ENCODE measurements around the gene KIF26A.

KIF26A gene

DNA sequence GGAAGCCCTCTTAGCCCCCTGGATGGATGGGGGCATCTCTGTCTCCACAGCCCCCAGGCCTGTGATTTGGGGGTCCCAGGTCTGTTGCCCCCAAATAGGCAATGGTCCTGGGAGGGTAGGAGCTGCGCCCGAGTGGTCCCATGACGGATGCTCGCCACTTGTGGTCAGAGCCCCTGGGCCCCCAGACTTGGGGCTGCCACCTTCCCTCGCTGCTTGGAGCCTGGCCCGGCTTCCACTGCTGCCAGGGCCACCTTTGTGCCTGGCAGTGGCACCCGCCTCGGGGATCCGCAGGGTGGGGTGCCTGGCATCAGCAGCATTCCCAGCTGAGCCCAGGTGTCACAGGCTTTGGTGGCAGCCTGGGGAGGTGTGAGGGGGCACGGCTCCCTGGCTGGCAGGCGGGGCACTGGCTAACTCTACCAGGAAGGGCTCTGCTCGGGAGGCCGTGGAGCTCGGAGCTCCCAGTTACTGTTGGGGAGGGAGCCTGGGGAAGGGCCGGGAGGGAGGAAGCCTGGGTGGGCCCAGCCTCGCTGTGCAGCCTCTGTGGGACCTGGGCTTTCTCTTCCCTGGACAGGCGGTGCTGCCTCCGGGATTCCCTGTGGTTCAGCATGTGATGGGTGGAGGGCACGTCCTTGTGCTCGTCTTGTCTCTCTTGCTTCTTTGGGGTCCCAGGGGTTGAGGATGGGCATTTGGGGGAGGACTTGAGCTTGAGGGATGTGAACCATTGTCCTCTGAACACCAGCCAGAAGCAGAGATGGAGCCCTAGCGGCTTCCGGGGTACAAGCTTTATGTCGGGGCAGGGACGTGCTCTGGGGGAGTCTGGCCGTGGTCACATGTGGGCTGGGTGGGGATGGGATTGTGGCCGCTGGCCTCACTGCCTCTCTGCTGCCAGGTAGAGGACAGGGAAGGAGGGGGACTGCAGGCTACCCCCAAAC lies 5.4 kb downstream of the KIF26A start:
- DNase-seq (ENCODE audit: insufficient read length, low spot score) (no peak), FAIRE-seq (no peak)
- TF ChIP-seq POLR2A (IDR thresholded peaks at IDR 0.05; ENCODE audit: low read depth, low read length): no peak

GRCh38 chr14:104144453-104144790 lies 6.0 kb downstream of the KIF26A start:
- no peak for TF ChIP-seq POLR2A (IDR thresholded peaks at IDR 0.05; ENCODE audit: low read depth, low read length)
- no peak for DNase-seq (ENCODE audit: insufficient read length, low spot score)
- FAIRE-seq: no peak

DNA sequence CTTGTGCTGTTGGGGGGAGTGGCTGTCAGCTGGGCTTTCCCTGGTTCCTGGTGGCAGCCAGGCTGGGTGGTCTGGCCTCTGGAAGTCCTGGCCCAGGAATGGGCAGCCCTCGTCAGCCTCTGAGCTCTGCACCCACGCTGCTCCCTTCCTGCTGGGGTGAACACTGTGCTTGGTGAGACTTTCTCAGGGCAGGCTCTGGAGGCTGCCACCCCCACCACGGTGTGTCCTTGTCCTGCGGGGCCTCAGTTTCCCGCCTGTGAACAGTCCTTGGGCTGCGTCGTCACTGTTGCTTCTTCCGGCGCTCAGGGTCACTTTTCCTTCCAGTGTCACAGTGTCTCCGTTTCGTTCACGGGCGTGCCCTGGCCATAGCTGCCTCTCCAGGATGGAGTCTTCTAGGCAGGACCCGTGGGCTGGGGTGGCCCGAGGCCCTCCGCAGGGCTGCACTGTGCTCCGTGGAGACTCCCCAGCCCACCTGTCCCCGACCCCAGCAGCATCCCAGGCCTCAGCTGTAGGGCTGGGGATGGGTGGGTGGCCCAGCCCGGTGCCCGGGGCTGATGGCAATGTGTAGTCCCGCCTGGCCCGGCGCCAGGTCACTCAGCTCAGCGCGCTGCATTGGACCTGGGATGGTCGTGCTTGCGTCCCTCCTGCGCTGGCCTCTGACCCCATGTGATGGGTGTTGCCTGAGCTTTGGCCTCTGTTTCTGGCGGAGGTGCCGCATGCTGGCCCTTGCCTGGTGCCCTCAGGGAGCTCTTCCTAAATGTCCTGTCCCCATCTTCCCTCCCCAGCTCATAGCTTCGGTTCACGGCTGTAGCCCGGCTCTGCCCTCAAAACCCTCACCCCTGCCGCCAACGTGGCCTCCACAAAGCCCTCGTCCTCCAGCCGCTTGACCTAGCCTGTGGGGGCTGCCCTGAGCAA lies 6.8 kb downstream of the KIF26A start:
- DNase-seq (ENCODE audit: insufficient read length, low spot score): no peak
- no peak for FAIRE-seq
- no peak for TF ChIP-seq POLR2A (IDR thresholded peaks at IDR 0.05; ENCODE audit: low read depth, low read length)

GRCh38 chr14:104145826-104146601 lies 7.6 kb downstream of the KIF26A start:
- no peak for FAIRE-seq
- DNase-seq (ENCODE audit: insufficient read length, low spot score): no peak
- TF ChIP-seq POLR2A (IDR thresholded peaks at IDR 0.05; ENCODE audit: low read depth, low read length): no peak

GRCh38 chr14:104146651-104147345 lies 8.4 kb downstream of the KIF26A start:
- no peak for TF ChIP-seq POLR2A (IDR thresholded peaks at IDR 0.05; ENCODE audit: low read depth, low read length)
- no peak for DNase-seq (ENCODE audit: insufficient read length, low spot score)
- FAIRE-seq: no peak

DNA sequence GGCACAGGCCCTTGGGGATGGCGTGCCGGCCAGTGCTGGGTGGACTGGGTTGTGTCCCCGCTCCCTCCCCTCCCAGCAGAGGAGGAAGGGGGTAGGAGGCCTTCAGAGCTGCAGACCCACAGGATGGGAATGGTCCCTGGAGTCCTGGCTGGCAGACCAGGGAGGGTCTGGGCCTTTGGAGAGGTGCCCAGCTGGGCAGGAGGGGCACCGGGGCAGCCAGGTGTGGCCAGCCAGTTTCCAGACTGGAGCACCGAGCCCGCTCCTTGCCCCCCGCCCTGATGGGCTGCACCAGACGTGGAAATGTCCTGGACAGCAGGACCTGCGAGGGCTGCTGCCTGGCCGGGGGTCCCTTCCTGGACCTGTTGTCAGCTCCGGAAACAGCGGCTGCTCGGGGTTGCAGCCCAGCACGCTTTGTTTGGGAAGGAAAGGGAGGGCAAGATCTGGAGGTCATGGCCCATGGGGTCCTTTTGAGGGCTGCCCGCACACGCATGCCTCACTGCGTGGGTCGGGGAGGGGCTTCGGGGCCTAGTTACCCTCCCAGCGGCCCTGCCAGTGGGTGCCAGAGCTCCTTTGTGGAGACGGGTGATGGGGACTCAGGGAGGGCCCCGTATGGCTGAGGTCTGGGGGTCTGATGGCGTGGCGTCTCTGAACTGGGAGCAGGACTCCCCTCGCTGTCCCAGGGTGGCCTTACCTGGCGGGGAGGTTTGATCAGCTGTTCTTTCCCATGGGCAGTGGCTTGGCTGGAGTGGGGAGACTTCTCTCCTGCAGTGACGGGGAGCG lies 9.1 kb downstream of the KIF26A start:
- FAIRE-seq (no peak), DNase-seq (ENCODE audit: insufficient read length, low spot score) (no peak)
- no peak for TF ChIP-seq POLR2A (IDR thresholded peaks at IDR 0.05; ENCODE audit: low read depth, low read length)

- no peak for TF ChIP-seq POLR2A (IDR thresholded peaks at IDR 0.05; ENCODE audit: low read depth, low read length)
- no peak for FAIRE-seq
- DNase-seq (ENCODE audit: insufficient read length, low spot score): no peak
Measured at GRCh38 chr14:104148433-104149277, 10.3 kb downstream of the KIF26A start.

- FAIRE-seq: no peak
- TF ChIP-seq POLR2A (IDR thresholded peaks at IDR 0.05; ENCODE audit: low read depth, low read length): no peak
- DNase-seq (ENCODE audit: insufficient read length, low spot score): no peak
Measured at GRCh38 chr14:104149278-104149595, 10.8 kb downstream of the KIF26A start.

GRCh38 chr14:104149617-104150135 lies 11.3 kb downstream of the KIF26A start:
- DNase-seq (ENCODE audit: insufficient read length, low spot score) (peak; percentile 82), FAIRE-seq (peak; percentile 30)
- no peak for TF ChIP-seq POLR2A (IDR thresholded peaks at IDR 0.05; ENCODE audit: low read depth, low read length)

DNA sequence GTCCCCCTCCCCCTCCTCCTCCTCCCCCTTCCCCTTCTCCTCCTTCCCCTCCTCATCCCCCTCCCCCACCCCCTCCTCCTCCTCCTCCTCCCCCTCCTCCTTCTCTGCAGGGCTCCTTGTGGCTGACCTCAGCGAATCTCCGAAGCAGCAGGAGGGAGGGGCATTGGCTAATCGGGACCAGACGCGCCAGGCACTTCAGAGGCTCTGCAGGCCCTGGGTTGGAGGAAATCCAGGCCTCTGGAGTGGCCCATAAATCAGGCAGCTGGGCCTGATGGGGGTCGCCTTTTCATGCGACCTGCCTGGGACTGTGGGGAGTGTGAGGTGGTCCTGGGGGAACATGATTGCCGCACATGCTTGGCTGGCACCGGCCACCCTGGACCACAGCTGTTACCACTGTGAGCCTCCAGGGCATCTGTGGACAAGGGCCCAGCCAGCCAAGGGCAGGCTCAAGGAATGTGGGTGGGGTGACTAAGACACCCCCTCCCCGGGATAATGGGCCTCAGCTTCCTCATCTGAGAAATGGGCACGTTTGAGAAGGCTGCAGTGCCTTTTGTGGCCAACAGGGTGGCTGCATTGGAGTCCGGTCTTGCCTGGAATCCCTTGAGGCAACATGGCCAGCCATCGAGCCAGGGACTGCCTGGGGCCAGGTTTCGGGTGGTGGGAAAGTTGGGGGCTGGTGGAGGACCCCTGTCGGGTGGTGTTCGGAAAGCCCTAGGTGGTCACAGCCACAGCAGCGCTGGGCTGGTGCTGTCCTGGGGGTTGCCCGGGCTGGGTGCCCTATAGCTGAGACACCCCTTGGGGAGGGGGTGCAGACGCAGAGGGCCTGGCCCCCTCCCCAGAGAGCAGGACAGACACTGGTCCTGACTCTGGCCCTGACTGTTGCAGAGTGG lies 12.0 kb downstream of the KIF26A start:
- TF ChIP-seq POLR2A (IDR thresholded peaks at IDR 0.05; ENCODE audit: low read depth, low read length): no peak
- DNase-seq (ENCODE audit: insufficient read length, low spot score): peak; percentile 76
- peak; percentile 75 for FAIRE-seq

DNA sequence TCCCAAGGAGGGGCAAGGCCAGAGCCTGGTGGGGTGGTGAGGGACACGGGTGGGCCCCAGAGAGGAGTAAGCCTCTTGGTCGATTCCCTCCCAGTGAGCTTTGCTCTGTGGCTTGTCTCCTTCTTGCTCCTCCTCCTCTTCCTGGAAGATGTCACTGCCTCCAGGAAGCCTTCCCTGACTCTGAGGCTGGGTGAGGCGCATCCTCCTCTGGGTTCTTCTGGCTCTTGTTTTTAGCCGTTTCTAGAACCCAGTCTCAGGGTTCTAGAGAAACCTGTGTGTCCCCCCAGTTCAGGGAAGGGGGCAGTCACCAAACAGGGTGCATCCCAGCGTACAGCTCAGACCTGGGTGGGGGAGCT lies 12.6 kb downstream of the KIF26A start:
- FAIRE-seq (no peak), DNase-seq (ENCODE audit: insufficient read length, low spot score) (no peak)
- TF ChIP-seq POLR2A (IDR thresholded peaks at IDR 0.05; ENCODE audit: low read depth, low read length): no peak

Measured in H54 (cell line).